Measurements from ENCODE around the gene ZFAND2A. TPM values are rescaled to one million over a fixed set of nuclear protein-coding genes. Genes with fewer than 3 reads are reported as not detected.

Gene ZFAND2A
- total RNA-seq, 2 donors from 2014 or later: 62.2 to 71.3 TPM

DNA sequence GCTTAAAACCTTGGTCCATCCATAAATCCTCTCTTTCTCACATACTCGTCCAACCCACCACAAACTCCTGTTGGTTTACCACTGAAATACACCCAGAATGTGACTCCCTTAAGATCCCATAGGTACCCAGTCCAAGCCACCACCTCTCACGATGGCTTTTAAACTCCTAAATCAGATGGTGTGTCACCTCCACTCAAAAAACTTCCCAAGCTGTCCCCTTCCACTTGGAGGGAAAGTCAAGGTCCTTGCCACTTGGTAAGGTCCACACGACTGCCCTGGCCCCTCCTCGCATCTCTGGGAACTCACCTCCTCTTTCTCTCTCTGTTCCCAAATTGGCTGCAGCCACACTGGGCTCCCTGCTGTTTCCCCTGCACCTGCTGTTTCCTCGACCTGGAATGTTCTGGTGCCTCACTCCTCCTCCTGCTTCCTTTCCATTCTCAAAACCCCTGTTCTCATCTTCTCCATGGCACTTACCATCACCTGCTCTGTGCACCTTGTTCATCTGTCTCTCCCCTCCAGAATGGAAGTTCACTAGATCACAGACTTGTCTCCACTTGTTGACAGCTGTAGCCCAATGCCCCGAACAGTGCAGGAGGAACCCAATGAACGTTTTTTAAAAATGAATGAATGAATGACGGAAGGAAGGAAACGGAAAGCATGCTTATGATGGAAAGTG lies 23.0 kb downstream of the ZFAND2A start:
- H3K4me3 Mint-ChIP-seq: peak overlapping the region; percentile 83 to 86
- ATAC-seq (replicated peaks in 1 of 2) (peak in 1 of 2 donors; percentile 1), DNase-seq (no peak)
- H3K9me3 Mint-ChIP-seq: no peaks in the 10 kb centered on the region
- H3K27me3 Mint-ChIP-seq (ENCODE audit: low read depth): no peaks in the 10 kb centered on the region
- H3K27ac Mint-ChIP-seq: no peak overlapping the region
- H3K36me3 Mint-ChIP-seq (ENCODE audit: insufficient read depth in 2 of 2): peaks cover 0 to 3% of the 10 kb centered on the region in 2 donors
- peaks cover 34% of the 10 kb centered on the region for H3K4me1 Mint-ChIP-seq (ENCODE audit: low read depth)

DNA sequence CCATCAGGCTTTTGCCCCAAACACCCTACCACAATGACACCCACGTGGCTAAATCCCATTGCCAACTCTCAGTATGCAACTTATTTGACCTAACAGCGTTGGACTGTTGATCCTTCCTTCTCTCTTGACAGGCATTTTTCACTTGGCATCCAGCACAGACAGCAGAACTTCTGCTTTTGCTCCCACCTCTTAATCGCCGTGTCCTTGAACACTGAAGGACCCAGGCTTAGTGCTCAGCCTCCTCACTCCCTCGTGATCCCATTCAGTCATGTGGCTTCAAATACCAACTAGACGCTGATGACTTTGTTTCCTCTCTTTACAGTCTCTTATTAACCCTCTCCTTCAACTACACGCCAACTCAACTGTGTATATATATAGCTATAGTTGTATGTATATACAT lies 25.0 kb downstream of the ZFAND2A start:
- peaks cover 20% of the 10 kb centered on the region for H3K4me1 Mint-ChIP-seq (ENCODE audit: low read depth)
- H3K9me3 Mint-ChIP-seq: peaks cover 0 to 2% of the 10 kb centered on the region in 2 donors
- no peaks in the 10 kb centered on the region for H3K27me3 Mint-ChIP-seq (ENCODE audit: low read depth)
- DNase-seq: no peak
- H3K36me3 Mint-ChIP-seq (ENCODE audit: insufficient read depth in 2 of 2): peaks cover 2 to 3% of the 10 kb centered on the region in 2 donors
- H3K4me3 Mint-ChIP-seq: no peak overlapping the region
- H3K27ac Mint-ChIP-seq: no peak overlapping the region
- no peak for ATAC-seq (replicated peaks in 1 of 2)

DNA sequence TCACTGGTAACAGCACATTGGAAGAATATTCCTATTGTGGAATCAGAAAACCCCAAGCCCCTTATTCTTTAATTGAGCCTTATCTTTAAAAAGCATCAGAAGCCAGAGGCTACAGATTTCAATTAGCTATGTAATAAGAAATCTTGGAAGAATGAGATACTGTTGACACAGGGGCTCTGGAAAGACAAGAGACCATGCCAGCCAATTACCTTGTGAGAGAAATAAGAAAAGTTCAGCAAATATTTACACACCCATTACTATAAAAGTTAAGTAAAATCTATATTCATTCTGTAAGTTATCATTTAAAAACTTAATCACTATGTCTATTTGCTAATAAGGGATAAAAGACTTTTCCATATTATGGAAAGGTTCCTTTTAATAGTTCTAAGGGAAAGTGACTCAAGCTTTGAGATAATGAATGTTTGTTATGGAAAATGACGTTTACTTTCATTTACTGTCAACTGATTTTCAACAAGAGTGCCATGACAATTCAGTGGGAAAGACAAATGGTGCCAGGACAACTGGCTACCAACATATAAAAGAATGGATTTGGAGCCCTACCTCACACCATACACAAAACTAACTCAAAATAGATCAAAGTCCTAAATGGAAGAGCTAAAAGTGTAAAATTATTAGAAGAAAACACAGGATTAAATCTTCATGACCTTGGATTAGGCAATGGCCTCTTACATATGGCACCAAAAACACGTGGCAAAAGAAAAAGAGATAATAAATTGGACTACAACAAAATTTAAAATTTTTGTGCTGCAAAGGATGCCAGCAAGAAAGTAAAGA lies 28.3 kb downstream of the ZFAND2A start:
- peaks cover 0 to 2% of the 10 kb centered on the region in 2 donors for H3K9me3 Mint-ChIP-seq
- H3K27ac Mint-ChIP-seq: no peak overlapping the region
- no peak overlapping the region for H3K4me3 Mint-ChIP-seq
- DNase-seq (no peak), ATAC-seq (replicated peaks in 1 of 2) (no peak)
- peaks cover 9% of the 10 kb centered on the region for H3K4me1 Mint-ChIP-seq (ENCODE audit: low read depth)
- no peaks in the 10 kb centered on the region for H3K27me3 Mint-ChIP-seq (ENCODE audit: low read depth)
- H3K36me3 Mint-ChIP-seq (ENCODE audit: insufficient read depth in 2 of 2): peaks cover 2 to 3% of the 10 kb centered on the region in 2 donors

DNA sequence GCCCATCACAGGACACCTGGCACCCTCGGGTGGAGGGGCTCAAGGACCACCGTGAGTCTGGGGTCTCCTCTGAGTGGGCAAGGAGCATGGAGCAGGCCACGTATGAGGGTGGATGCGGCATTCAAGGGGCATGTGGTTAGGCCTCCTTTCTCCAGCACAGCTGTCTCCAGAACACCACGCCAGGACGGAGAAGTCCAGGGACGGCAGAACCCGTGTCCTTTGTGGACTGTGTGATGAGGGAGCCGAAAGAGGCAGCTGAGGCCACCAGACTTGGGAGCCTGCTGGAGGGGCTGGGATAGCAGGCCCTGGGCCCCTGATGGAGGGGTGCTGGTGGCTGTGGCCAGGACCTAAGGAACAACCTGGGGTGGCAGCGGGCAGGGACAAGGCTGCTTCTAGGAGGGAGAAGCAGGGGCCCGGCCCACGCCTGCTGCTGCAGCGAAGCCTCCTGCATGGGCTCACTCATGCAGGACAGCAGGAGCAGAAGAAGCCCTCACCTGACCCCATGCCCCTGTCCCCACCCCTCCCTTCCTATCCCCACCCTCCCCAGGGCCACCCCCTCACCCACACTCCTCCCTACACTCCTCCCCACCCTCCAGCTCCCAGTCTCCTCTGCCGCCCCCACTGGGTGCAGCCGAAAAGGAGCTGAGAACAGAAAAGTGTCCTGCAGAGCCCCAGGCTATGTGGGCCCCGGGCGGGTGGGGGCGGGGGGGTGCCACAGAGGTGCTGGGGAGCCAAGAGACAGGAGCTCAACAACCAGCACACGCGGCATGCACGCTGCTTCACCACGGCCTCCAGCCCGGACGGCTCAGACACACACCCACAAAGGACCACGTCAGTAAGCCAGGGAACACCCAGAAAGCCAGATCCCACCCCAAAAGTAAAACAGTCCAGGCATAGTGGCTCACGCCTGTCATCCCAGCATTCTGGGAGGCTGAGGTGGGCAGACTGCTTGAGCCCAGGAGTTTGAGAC lies 29.7 kb downstream of the ZFAND2A start:
- no peak for DNase-seq
- no peak for ATAC-seq (replicated peaks in 1 of 2)

DNA sequence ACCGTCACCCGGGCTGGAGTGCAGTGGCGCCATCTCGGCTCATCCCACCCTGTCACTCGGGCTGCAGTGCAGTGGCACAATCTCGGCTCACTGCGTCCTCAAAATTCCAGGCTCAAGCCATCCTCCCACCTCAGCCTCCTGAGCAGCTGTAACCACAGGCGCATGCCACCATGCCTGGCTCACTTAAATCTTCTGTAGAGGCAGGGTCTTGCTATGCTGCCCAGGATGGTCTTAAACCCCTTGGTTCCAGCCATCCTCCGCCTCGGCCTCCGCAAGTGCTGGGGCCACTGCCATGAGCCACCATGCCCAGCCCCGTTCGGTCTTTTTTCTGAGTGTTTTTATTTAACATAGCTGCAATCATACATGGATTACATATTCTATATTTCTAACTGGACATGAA lies 30.6 kb downstream of the ZFAND2A start:
- Mint-ChIP-seq H3K27me3 (ENCODE audit: low read depth) (no peaks in the 10 kb centered on the region), H3K4me3 (no peak overlapping the region), H3K27ac (no peak overlapping the region), H3K9me3 (peaks cover 0 to 2% of the 10 kb centered on the region in 2 donors), H3K36me3 (ENCODE audit: insufficient read depth in 2 of 2) (peaks cover 2 to 3% of the 10 kb centered on the region in 2 donors), H3K4me1 (ENCODE audit: low read depth) (no peaks in the 10 kb centered on the region)
- ATAC-seq (replicated peaks in 1 of 2) (no peak), DNase-seq (no peak)

More for the DNA sequence above, 29.7 kb downstream of the ZFAND2A start:
- Mint-ChIP-seq H3K9me3 (peaks cover 0 to 2% of the 10 kb centered on the region in 2 donors), H3K27ac (no peak overlapping the region), H3K4me3 (no peak overlapping the region), H3K27me3 (ENCODE audit: low read depth) (no peaks in the 10 kb centered on the region), H3K36me3 (ENCODE audit: insufficient read depth in 2 of 2) (peaks cover 2 to 3% of the 10 kb centered on the region in 2 donors), H3K4me1 (ENCODE audit: low read depth) (peaks cover 4% of the 10 kb centered on the region)

DNA sequence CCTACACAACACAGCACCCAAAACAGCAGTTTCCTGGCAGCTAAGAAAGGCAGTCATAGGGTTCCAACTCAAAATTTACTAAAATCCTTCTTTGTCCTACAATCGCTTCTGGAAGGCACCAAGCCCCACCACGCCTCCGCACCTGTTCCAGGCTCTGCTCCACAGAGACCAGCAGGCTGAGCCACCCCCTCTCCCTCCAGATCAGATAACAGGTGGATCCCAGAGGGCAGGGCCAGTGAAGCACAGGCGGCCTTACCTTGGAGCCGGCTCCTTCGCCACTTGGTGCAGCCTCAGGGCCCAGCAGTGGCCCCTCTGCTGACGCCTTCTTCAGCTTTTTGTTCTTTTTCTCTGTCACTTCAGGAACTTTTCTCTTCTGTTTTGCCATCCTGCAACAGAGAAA lies 33.0 kb downstream of the ZFAND2A start:
- Mint-ChIP-seq H3K27me3 (ENCODE audit: low read depth) (no peaks in the 10 kb centered on the region), H3K36me3 (ENCODE audit: insufficient read depth in 2 of 2) (peaks cover 2 to 3% of the 10 kb centered on the region in 2 donors), H3K9me3 (peaks cover 0 to 2% of the 10 kb centered on the region in 2 donors), H3K4me1 (ENCODE audit: low read depth) (no peaks in the 10 kb centered on the region), H3K4me3 (no peak overlapping the region), H3K27ac (no peak overlapping the region)
- ATAC-seq (replicated peaks in 1 of 2): no peak
- no peak for DNase-seq

DNA sequence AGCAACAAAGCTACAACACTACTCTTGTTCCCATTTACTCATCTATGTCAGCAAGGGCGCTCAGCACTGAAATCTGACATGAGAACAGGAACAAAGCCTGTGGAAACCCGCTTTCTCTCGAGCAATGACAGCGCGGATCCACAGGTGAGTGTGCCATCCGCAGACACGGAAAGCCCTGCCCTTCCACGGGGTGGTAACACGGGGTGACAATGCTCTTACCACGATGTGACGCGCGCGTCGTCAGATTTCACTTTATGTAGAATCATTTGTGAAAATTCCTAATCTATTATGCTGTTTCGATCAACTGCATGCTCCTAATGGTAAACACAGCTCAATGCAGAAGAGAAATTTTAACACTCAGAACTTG lies 34.4 kb downstream of the ZFAND2A start:
- ATAC-seq (replicated peaks in 1 of 2): no peak
- no peak for DNase-seq
- H3K4me3 Mint-ChIP-seq: no peak overlapping the region
- H3K27ac Mint-ChIP-seq: no peak overlapping the region
- H3K27me3 Mint-ChIP-seq (ENCODE audit: low read depth): no peaks in the 10 kb centered on the region
- H3K4me1 Mint-ChIP-seq (ENCODE audit: low read depth): no peaks in the 10 kb centered on the region
- no peaks in the 10 kb centered on the region for H3K9me3 Mint-ChIP-seq
- H3K36me3 Mint-ChIP-seq (ENCODE audit: insufficient read depth in 2 of 2): no peaks in the 10 kb centered on the region

DNA sequence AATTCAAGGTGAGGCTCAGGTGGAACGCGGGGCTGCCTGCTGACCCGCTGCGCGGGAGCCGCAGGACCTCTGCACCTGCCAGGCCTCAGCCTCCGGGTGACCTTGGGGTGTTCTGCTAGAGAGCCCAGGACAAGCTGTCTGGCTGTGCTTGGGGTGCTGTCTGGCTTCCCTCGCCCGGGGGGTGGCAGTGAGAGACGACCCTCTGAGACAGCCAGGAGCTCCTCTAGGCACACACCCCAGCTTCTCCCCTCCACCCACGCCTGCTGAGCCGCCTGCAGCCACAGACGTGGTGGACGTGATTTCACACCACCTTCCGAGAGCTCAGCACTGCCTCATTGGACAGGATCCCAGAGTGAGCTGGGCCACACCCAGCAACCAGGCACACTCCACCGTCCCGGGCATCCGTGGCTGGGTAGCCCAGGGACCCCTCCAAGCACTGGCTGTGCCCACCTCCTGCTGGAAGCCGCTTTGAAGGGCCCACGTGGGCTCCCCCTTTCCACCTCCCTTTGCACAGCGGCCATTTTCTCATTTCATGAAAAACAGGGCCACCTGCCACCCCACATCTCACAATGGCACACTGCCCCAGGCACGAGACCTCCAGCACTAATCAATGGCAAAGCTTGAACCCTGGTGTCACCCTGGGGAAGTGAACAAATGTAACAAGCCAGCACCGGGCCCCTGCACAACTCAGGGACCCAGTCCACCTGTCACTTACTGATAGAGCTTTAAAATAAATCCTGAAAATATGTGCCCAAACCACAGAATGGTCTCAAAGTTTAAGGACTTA lies 35.0 kb downstream of the ZFAND2A start:
- no peaks in the 10 kb centered on the region for H3K27me3 Mint-ChIP-seq (ENCODE audit: low read depth)
- no peaks in the 10 kb centered on the region for H3K36me3 Mint-ChIP-seq (ENCODE audit: insufficient read depth in 2 of 2)

DNA sequence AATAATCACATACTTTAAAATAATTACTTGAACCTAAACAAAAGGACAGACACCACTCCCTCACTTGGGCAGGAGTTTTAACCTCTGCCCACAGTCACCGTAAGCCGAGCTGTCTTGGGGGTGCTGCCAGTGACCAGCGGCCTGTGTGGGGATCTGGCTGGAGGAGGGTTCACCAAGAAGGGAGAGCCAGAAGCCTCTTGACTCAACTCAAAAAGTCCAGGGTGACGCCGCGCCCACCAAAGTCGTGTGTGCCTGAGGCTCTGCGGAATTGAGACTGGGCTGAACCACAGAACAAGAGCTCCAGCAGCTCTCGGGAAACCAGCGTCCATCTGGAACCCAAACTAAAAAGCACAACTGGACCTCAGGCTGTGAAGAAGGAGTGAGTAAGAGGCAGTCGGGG lies 35.8 kb downstream of the ZFAND2A start:
- Mint-ChIP-seq H3K4me1 (ENCODE audit: low read depth) (peaks cover 4% of the 10 kb centered on the region), H3K27me3 (ENCODE audit: low read depth) (no peaks in the 10 kb centered on the region), H3K36me3 (ENCODE audit: insufficient read depth in 2 of 2) (no peaks in the 10 kb centered on the region), H3K27ac (no peak overlapping the region), H3K9me3 (no peaks in the 10 kb centered on the region), H3K4me3 (no peak overlapping the region)
- no peak for ATAC-seq (replicated peaks in 1 of 2)
- no peak for DNase-seq

More for the DNA sequence above, 35.0 kb downstream of the ZFAND2A start:
- no peaks in the 10 kb centered on the region for H3K4me1 Mint-ChIP-seq (ENCODE audit: low read depth)
- DNase-seq: no peak
- H3K27ac Mint-ChIP-seq: no peak overlapping the region
- ATAC-seq (replicated peaks in 1 of 2): no peak
- no peak overlapping the region for H3K4me3 Mint-ChIP-seq
- no peaks in the 10 kb centered on the region for H3K9me3 Mint-ChIP-seq

DNA sequence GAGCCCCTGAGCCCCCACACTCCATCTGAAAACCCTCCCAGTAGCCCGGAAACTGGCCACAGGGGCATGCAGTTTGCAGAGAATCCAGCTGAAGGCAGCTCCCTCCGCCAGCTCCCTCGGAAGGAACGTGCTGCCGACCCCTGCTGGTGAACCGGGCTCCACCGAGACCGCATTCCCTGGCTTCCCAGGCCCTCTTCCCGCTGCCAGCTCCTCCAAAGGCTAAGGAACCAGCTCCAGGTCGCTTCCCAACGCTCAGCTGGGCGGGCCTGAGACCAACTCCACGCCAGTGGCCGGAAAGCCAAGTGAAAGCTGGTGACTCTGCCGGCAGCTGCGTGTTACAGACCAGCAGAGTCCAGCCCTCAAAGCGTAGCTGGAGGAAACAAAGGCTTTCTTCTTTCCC lies 36.3 kb downstream of the ZFAND2A start:
- Mint-ChIP-seq H3K4me1 (ENCODE audit: low read depth) (peaks cover 9% of the 10 kb centered on the region), H3K27ac (no peak overlapping the region), H3K27me3 (ENCODE audit: low read depth) (no peaks in the 10 kb centered on the region), H3K4me3 (no peak overlapping the region), H3K36me3 (ENCODE audit: insufficient read depth in 2 of 2) (no peaks in the 10 kb centered on the region), H3K9me3 (no peaks in the 10 kb centered on the region)
- DNase-seq: no peak
- ATAC-seq (replicated peaks in 1 of 2): no peak

DNA sequence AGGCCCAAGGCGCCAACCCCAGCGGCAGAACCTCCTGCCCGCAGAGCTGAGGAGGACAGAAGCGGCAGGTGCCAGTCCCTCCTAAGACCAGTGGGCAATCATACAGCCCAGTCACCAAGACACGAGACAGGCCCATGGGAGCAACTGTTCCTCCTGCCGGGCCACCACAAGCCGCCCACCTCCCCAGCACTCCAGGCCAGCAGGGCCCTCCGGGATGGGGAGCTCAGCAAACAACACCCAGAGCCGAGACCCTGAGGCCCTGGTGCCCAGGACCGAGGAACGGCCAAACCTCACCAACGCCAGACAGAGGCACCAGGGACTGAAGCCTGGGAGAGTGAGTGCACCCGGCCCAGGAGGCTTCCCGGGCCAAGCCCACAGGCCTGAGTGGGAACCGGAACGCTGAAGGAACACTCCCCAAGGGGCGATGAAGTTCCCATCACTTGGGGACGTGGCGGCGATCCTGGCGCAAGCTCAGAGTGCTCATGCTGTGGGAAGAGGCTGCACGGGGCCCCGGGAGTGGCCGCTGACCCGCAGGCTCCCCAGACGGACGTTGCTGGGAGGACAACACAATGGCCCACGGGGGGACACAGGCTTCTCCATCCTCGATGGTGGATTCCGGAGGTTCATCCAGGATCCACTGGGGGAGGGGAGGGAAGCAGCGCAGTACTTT lies 37.0 kb downstream of the ZFAND2A start:
- H3K27me3 Mint-ChIP-seq (ENCODE audit: low read depth): no peaks in the 10 kb centered on the region
- DNase-seq (no peak), ATAC-seq (replicated peaks in 1 of 2) (no peak)
- H3K36me3 Mint-ChIP-seq (ENCODE audit: insufficient read depth in 2 of 2): peaks cover 0 to 2% of the 10 kb centered on the region in 2 donors
- H3K4me3 Mint-ChIP-seq: no peak overlapping the region
- H3K4me1 Mint-ChIP-seq (ENCODE audit: low read depth): peaks cover 9% of the 10 kb centered on the region
- no peaks in the 10 kb centered on the region for H3K9me3 Mint-ChIP-seq
- no peak overlapping the region for H3K27ac Mint-ChIP-seq

All from activated T-cell treated with anti-CD3 and anti-CD28 coated beads, Interleukin-2, amount 50 U/mL, for 72 hours (primary cell).